Stimulated activated naive B cell treated with anti-CD40 and anti-IgM and Interleukin-4, amounts not matched to agents 10 μg/mL and 1 μg/mL and 100 μg/mL, for 72 hours (primary cell): ENCODE results near the gene CRTAC1.

Experiments
- ATAC-seq, 2 donors: fragments of 150-1000 bp; cut with Tn5 transposase; replicated peaks; 2 replicates each; pipeline ENCODE4 v1.10.0; 2021; ENCODE audit warnings: moderate library complexity in 1 of 2
- DNase-seq: peaks from one replicate; pipeline ENCODE4 v3.0.0; 2021
- H3K27ac Mint-ChIP-seq: one replicate; pipeline ENCODE4 v1.8.0; 2022; ENCODE audit warnings: mild to moderate bottlenecking, mixed read lengths
- H3K27me3 Mint-ChIP-seq, 2 donors: one replicate each; pipeline ENCODE4 v1.8.0; 2022; ENCODE audit warnings: mixed read lengths in 2 of 2
- H3K36me3 Mint-ChIP-seq, 2 donors: one replicate each; pipeline ENCODE4 v1.8.0; 2022; ENCODE audit warnings: mixed read lengths in 2 of 2, mild to moderate bottlenecking in 1 of 2
- H3K4me1 Mint-ChIP-seq, 2 donors: one replicate each; pipeline ENCODE4 v1.8.0; 2022; ENCODE audit warnings: mixed read lengths in 2 of 2, mild to moderate bottlenecking in 1 of 2
- H3K4me3 Mint-ChIP-seq, 2 donors: one replicate each; pipeline ENCODE4 v1.8.0; 2022; ENCODE audit warnings: mild to moderate bottlenecking in 2 of 2, mixed read lengths in 2 of 2, moderate library complexity in 1 of 2
- H3K9me3 Mint-ChIP-seq, 2 donors: one replicate each; pipeline ENCODE4 v1.8.0; 2022; ENCODE audit warnings: mixed read lengths in 2 of 2, mild to moderate bottlenecking in 1 of 2

The CRTAC1 gene

DNA sequence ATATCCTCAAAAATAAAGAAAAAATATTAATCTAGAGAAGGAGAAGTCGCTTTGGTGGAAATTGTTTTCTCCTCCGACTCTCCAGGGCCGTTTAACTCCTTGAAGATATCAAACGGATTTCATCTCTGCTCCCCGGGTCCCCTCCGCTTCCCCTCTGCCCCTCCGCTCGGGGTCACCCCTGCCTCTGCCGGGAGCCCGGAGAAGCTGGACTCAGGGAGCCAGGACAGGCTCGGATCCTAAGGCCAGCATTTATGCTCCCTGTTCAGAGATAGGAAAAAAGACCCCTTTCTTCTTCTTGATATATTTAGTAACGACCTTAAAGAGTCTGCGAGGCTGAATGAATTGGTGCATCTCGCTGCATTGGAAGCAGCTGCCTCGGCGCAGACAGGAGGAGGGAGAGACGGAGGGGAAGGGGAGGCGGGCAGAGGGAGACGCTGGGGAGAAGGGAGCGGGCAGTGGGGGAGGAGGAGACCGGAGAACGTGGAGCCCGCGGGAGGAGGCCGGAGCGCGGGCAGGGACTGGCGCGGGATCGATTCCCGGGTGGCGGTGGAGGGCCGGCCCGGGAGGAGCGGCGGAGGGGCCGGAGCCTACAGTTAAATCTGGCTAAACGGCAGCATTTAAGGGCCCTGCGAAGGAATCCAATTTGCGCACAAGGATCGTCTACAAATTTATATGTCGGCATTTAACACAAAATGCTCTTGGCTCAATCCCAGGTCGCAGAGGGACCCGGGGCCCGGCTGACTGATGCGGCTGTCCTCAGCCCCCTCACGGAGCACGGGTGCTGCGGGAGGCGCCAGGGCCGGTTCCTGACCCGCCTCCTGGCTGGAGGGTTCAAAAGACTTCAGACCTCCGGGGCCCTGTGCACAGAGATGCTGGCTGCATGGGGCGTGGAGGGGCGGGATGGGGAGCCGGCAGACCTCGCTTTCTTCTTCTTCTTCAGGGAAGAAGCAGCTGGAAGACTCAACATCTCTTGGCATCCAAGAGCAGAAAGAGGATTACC is 55.6 kb downstream of the CRTAC1 start:
- DNase-seq (no peak), ATAC-seq (no peak)
- Mint-ChIP-seq H3K27ac (no peak overlapping the region), H3K27me3 (peaks cover 49 to 52% of the 10 kb centered on the region in 2 donors), H3K36me3 (no peaks in the 10 kb centered on the region), H3K4me1 (no peaks in the 10 kb centered on the region), H3K4me3 (no peak overlapping the region), H3K9me3 (no peaks in the 10 kb centered on the region)

DNA sequence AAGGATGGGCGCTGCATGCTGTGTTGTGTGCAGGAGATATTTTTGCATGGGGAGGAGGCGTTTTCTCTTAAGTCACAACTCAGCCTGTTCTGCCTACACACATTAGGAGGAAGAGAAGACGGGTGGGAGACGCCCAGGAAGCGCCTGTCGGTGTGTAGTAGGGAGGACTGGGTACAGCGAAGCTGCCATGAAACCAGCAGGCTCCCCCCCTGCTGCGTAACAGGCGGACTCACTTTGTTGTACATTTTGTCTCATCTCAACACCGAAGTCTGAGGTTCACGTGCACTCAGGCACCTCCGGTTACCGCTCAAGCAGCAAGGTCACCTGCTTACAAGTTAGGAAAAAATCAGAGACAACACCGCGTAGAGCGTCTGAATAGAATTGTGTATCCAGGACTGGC is 56.3 kb downstream of the CRTAC1 start:
- Mint-ChIP-seq H3K27me3 (peaks cover 53 to 56% of the 10 kb centered on the region in 2 donors), H3K4me1 (no peaks in the 10 kb centered on the region), H3K9me3 (no peaks in the 10 kb centered on the region), H3K27ac (no peak overlapping the region), H3K4me3 (no peak overlapping the region), H3K36me3 (no peaks in the 10 kb centered on the region)
- ATAC-seq (no peak), DNase-seq (no peak)

DNA sequence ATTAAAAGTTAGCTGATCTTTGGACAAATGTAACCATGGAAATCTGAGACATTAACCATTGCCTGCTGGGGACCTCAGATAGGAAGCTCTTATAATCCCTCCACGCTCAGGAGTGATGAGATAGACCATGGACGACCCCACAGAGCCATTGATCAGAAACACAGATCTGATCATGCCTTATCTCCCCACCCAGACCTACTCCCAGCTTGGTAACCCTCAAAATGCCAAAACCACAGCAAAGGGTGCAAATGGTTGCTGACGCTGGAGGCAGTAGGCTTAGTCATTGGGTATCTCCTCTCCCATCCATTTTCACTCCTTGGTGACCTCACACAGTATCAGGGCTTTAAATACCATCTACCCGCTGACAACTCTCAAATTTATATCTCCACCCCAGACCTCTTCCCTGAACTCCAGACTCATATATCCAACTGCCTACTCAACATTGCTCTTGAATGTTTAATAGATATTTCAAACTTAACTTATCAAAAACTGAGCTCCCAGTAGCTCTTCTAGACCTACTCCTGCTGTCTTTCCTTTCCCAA is 60.8 kb downstream of the CRTAC1 start:
- Mint-ChIP-seq H3K27ac (no peak overlapping the region), H3K4me1 (no peaks in the 10 kb centered on the region), H3K36me3 (no peaks in the 10 kb centered on the region), H3K27me3 (peaks cover 37 to 38% of the 10 kb centered on the region in 2 donors), H3K9me3 (no peaks in the 10 kb centered on the region), H3K4me3 (no peak overlapping the region)
- DNase-seq: no peak
- ATAC-seq: no peak

DNA sequence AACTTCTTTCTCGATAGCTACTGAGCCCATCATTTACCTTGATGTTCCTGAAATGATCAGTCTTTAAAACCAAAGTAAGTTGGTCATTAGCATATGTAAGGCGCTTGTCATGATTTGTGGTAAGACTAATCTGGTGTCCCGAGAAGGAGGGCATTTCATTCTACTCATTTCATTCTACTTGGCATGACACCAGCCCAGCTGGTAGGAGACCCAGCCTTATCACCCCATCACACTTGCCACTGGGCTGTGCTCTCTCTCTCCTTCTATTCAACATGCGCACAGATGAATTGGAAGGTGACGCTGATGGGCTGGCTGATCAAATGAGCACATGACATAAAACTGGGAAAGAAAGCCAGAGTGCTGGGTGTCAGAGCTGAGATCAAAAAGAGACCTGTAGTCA is 65.7 kb downstream of the CRTAC1 start:
- no peak for ATAC-seq

DNA sequence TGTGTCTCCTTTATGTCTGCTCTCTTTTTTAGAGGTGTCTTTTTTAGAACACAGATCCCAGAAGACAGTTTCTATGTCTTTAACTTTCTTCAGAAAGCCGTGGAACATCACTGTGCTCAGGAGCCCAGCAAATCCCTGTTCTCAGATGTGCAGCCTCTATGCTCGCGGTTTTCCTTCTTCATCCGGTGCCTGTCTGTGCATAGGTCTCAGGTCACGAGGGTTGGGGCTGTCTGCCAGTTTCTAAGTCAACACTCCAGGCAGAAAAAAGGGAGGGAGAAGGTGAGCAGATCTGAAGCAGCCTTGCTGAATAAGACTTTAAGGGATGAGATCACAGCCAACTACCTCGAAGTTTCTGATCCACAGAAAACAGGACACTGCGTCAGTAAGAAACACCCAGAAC is 68.5 kb downstream of the CRTAC1 start:
- Mint-ChIP-seq H3K27me3 (peaks cover 26 to 54% of the 10 kb centered on the region in 2 donors), H3K36me3 (no peaks in the 10 kb centered on the region), H3K4me1 (no peaks in the 10 kb centered on the region), H3K9me3 (no peaks in the 10 kb centered on the region), H3K27ac (no peak overlapping the region), H3K4me3 (no peak overlapping the region)
- no peak for DNase-seq
- ATAC-seq: no peak

More for the DNA sequence above, 65.7 kb downstream of the CRTAC1 start:
- Mint-ChIP-seq H3K27me3 (peaks cover 26 to 46% of the 10 kb centered on the region in 2 donors), H3K9me3 (no peaks in the 10 kb centered on the region), H3K36me3 (no peaks in the 10 kb centered on the region), H3K4me3 (no peak overlapping the region), H3K27ac (no peak overlapping the region), H3K4me1 (no peaks in the 10 kb centered on the region)
- no peak for DNase-seq

DNA sequence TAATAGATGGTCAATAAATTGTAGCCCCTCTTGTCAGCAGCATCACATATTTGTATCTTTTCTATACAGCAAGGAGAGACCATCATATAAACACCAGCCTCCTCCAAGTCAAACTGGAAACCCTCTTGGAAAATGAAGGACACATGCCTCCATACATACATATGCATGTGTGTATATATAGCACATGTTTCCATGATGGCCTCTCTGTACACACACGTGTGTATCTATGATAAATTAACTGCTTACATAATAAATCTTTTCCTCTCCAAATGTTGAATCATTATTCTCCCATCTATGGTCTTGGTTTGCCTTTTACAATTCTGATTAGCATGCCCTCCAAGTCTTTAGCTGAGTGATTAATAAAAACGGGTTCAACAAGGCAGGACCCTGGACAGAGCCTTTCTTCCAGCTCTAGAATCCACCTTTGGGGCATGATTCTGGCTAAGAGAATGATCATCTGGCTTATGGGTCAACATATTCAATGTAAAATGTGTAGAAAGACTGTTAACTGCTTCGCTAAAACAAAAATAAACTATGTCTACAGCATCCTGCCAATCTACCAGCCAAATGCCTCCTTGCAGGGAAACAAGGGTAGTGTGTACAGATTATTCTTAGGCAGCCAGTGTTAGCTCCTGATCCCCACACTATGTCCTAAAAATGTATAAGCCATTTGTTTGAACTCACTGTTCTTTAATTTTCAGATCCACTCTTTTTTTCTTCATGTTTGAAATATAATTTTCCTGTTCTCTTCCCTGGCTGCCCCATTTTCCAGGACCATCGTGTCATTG is 70.0 kb downstream of the CRTAC1 start:
- Mint-ChIP-seq H3K36me3 (no peaks in the 10 kb centered on the region), H3K4me3 (no peak overlapping the region), H3K4me1 (no peaks in the 10 kb centered on the region), H3K9me3 (no peaks in the 10 kb centered on the region), H3K27me3 (peaks cover 24 to 59% of the 10 kb centered on the region in 2 donors), H3K27ac (no peak overlapping the region)
- DNase-seq (no peak), ATAC-seq (no peak)

DNA sequence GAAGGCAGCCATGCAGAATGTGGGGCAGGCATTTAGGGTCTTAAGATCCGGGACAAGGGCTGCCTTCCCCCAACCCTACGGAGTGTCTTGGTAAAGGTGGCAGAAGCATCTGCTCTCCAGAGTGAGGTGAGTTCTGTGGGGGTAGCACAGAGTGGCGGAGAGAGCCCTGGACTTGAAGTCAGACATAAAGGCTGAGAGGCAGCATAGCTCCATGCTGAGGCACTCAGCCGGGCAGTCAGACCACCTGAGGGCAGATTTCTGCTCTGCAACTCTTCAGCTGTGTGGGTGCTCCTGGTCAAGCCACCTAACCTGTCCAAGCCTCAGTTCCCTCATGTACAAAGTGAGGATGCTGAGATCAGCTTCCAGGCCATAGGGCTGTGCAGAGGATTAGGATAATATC is 81.0 kb downstream of the CRTAC1 start:
- no peak overlapping the region for H3K27ac Mint-ChIP-seq
- DNase-seq (no peak), ATAC-seq (no peak)
- H3K36me3 Mint-ChIP-seq: peaks cover 4 to 7% of the 10 kb centered on the region in 2 donors
- H3K9me3 Mint-ChIP-seq: peaks cover 15 to 19% of the 10 kb centered on the region in 2 donors
- H3K4me1 Mint-ChIP-seq: no peaks in the 10 kb centered on the region
- no peak overlapping the region for H3K4me3 Mint-ChIP-seq
- H3K27me3 Mint-ChIP-seq: peaks cover 31 to 34% of the 10 kb centered on the region in 2 donors

DNA sequence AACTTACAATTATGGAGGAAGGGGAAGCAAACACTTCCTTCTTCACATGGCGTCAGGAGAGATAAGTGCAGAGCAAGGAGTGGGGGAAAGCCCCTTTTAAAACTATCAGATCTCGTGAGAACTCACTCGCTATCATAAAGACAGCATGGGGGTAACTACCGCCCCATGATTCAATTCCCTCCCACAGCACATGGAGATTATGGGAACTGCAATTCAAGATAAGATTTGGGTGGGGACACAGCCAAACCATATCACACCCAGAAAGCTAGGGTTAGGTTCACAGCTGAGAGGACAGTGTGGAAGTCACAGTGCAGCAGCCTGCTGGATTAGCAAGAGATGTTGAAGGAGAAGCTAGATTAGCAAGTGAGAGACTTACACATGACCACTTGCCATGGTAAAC is 81.6 kb downstream of the CRTAC1 start:
- no peaks in the 10 kb centered on the region for H3K4me1 Mint-ChIP-seq
- H3K27me3 Mint-ChIP-seq: peaks cover 31 to 34% of the 10 kb centered on the region in 2 donors
- ATAC-seq (no peak), DNase-seq (no peak)
- H3K4me3 Mint-ChIP-seq: no peak overlapping the region
- peaks cover 4 to 7% of the 10 kb centered on the region in 2 donors for H3K36me3 Mint-ChIP-seq
- no peak overlapping the region for H3K27ac Mint-ChIP-seq
- H3K9me3 Mint-ChIP-seq: peaks cover 15 to 19% of the 10 kb centered on the region in 2 donors

DNA sequence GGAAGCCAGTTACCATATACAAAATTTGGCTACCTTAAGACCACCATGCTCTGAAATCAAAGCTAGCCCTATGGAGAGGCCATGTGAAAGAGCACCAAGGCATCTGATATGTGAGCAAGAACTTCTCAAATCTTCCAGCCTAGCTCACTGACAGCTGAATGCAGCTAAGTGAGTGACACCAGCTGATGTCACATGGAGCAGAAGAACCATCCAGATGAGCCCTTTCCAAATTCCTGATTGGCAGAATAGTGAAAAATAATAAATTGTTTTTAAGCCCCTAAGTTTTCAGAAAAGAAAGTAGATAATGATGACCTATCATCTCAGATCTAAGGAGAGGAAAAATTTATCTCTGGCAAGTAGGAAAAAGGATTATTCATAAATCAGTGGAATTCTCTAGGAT is 85.6 kb downstream of the CRTAC1 start:
- DNase-seq (no peak), ATAC-seq (no peak)
- H3K36me3 Mint-ChIP-seq: peaks cover 4 to 7% of the 10 kb centered on the region in 2 donors
- H3K27ac Mint-ChIP-seq: no peak overlapping the region
- peaks cover 15 to 22% of the 10 kb centered on the region in 2 donors for H3K9me3 Mint-ChIP-seq
- peaks cover 35 to 51% of the 10 kb centered on the region in 2 donors for H3K27me3 Mint-ChIP-seq
- no peak overlapping the region for H3K4me3 Mint-ChIP-seq
- no peaks in the 10 kb centered on the region for H3K4me1 Mint-ChIP-seq

DNA sequence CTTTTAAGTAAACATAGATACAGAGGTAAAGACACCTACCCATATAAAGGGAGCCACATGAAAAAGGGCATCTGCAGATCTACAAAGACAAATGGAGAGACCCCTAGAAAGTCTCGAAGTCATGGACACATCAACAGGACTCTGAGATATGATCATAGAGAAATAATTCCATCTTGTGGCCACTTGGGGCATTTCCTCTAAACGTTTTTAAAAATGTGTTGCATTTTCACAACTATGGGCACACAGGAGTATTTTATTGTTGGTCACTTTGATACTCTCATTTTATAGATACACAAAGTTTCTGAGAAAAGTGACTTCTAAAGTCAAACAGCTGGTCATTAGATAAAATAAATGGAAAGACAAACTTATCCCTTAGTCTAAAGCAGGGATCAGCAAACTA is 87.1 kb downstream of the CRTAC1 start:
- H3K4me3 Mint-ChIP-seq: no peak overlapping the region
- no peaks in the 10 kb centered on the region for H3K4me1 Mint-ChIP-seq
- peaks cover 5 to 13% of the 10 kb centered on the region in 2 donors for H3K9me3 Mint-ChIP-seq
- peaks cover 30 to 47% of the 10 kb centered on the region in 2 donors for H3K27me3 Mint-ChIP-seq
- no peak for ATAC-seq
- H3K36me3 Mint-ChIP-seq: peaks cover 1 to 7% of the 10 kb centered on the region in 2 donors
- H3K27ac Mint-ChIP-seq: no peak overlapping the region
- no peak for DNase-seq

DNA sequence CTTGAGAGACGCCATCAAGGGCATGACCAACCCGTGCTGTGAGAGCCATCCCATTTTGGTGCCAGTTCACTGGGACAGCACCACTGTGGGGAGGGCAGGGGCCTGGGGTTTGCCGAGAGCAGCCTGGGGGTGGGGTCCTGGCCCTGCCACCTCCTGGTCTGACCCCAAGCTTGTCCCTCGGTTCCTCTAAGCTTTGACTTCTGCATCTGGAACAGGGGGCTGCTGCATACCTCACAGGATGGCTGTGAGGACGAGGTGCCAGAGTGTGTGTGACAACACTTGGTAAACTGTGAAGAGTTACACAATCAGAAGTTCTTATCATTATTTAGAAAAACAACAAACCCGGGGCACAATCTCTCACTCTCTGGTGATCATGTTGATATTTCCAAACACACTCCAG is 89.9 kb downstream of the CRTAC1 start:
- Mint-ChIP-seq H3K4me1 (no peaks in the 10 kb centered on the region), H3K27me3 (peaks cover 26 to 28% of the 10 kb centered on the region in 2 donors), H3K27ac (no peak overlapping the region), H3K36me3 (no peaks in the 10 kb centered on the region), H3K4me3 (no peak overlapping the region), H3K9me3 (peaks cover 0 to 3% of the 10 kb centered on the region in 2 donors)
- DNase-seq (no peak), ATAC-seq (no peak)

DNA sequence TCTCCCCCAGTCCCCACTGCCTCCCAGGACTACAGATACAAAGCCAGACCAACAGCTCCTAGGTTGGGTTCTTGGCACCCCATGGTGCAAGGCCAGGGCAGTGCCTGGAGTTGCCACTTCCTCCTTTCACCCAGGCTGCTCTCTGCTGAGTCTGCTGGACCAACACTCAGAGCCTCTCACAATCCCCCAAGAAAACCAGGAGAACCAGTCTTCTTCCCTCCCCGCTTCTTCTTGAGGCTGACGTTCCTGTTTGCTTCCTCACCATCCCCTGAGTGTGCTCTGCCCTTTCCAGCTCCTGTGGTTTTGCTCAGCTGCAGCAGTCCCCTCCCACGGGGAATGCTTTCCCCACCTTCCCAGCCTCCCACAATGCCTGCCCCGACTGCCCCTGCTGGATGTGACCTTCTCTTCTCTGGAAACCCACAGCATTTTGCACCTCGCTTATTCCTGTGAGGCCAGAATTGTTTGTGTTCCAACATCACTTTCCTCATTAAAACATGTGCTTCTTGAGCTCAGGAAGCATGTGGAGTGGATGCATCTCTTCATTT is 90.9 kb downstream of the CRTAC1 start:
- peaks cover 24 to 26% of the 10 kb centered on the region in 2 donors for H3K27me3 Mint-ChIP-seq
- no peak overlapping the region for H3K27ac Mint-ChIP-seq

DNA sequence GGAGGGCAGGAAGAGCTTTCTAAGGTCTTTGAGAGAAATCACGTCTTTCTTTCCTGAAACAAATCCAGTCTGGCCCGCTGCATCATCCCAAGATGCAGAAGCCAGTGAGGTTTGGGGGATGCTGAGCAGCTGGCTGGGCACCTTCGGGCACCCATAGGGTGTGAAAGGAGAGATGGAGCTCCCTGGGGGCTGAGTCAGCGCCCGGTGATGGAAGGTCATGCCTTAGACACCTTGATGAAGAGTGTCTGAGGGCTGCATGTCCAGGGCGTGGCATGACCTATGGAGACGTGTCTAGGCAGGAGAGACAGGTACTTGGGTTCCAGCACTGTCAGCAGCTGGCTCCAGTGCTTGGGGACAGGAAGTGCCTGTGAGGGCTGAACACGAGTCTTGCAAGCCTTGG is 92.5 kb downstream of the CRTAC1 start:
- no peaks in the 10 kb centered on the region for H3K36me3 Mint-ChIP-seq
- no peaks in the 10 kb centered on the region for H3K4me1 Mint-ChIP-seq
- ATAC-seq (no peak), DNase-seq (no peak)
- H3K27me3 Mint-ChIP-seq: peaks cover 24 to 26% of the 10 kb centered on the region in 2 donors
- no peak overlapping the region for H3K27ac Mint-ChIP-seq
- peaks cover 0 to 2% of the 10 kb centered on the region in 2 donors for H3K9me3 Mint-ChIP-seq
- H3K4me3 Mint-ChIP-seq: no peak overlapping the region

More for the DNA sequence above, 90.9 kb downstream of the CRTAC1 start:
- no peak for DNase-seq
- H3K4me1 Mint-ChIP-seq: no peaks in the 10 kb centered on the region
- no peak overlapping the region for H3K4me3 Mint-ChIP-seq
- H3K36me3 Mint-ChIP-seq: no peaks in the 10 kb centered on the region
- ATAC-seq: no peak
- peaks cover 0 to 3% of the 10 kb centered on the region in 2 donors for H3K9me3 Mint-ChIP-seq

DNA sequence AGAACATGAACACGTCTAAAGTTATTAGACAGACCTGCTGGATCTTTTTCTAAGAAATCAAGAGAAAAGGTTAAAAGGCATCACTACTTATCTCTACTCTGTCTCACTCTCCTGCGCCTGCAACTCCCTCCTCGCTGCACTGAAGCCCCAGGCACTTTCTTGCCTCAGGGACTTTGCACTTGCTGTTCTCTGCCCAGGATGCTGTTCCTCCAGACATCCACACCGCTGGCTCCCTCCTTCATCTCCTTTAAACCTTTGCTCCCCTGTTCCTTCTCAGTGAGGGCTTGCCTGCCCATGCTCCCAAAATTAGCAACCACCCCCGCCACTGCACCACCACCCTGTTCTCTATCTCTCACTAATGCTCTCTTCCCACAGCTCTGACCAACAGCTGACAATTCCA is 93.4 kb downstream of the CRTAC1 start:
- no peak for ATAC-seq
- Mint-ChIP-seq H3K27ac (no peak overlapping the region), H3K36me3 (no peaks in the 10 kb centered on the region), H3K4me1 (no peaks in the 10 kb centered on the region), H3K27me3 (peaks cover 24 to 31% of the 10 kb centered on the region in 2 donors), H3K9me3 (no peaks in the 10 kb centered on the region), H3K4me3 (no peak overlapping the region)
- DNase-seq: no peak
